ENCODE measurements around the gene RGS6.

RGS6 gene

GRCh38 chr14:72404106-72404774 lies 472.0 kb downstream of the RGS6 start:
- DNase-seq (ENCODE audit: low spot score) = no peak

DNA sequence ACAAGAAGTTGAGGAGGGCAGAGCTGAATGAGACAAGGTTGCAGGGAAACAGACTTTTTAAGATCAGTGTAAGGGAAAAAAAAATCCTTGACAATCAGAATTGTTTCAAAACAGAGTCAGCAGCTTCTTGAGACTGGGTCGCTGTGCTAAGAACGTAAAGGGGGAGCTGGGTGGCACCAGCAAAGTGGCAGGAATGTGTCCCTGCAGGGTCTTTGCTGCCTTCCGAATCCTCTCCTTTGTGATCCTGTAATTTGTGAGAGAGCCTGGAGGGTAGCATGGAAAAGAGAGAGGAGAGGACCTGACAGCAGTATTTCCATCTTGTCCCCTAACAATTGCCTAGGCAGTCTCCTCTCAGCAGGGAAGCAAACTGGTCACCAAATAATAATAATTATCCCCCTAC lies 472.8 kb downstream of the RGS6 start:
- DNase-seq (ENCODE audit: low spot score) = no peak

DNA sequence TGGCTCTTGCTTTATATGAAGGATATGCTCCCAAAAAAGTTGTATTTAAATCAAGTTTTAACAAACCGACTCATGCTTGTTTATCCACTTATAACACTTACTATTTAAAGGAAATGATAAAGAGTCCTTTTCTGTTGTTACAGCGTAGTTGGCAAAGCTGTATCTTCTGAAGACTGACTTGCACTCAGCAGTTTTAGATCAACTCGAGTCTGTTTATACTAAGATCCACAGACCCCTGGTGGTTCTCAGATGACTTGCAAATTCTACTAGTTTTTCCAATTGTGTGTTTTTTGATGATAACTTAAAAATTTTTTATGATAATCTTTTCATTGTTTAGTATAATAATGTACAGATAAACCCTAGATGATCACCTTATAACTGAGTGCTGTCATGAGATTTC lies 475.8 kb downstream of the RGS6 start:
- no peak for DNase-seq (ENCODE audit: low spot score)

DNA sequence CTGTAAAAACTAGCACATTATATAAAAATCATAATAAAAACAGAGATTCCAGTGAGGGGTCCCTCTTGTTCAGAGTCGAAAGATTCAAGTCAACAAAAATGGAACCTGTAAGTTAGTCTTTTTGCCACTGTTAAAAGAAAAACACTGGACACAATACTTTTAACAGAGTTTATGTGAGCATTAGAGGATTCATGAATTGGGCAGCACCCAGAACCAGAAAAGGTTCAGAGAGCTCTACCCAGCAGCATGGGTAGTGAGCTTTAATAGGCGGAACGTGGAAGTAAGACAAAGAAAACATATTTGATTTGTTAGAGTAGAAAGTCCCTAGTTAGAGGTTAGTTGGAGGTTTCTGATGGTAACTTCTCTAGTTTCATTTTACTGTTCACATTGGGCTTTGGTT lies 476.8 kb downstream of the RGS6 start:
- DNase-seq (ENCODE audit: low spot score) = no peak

DNA sequence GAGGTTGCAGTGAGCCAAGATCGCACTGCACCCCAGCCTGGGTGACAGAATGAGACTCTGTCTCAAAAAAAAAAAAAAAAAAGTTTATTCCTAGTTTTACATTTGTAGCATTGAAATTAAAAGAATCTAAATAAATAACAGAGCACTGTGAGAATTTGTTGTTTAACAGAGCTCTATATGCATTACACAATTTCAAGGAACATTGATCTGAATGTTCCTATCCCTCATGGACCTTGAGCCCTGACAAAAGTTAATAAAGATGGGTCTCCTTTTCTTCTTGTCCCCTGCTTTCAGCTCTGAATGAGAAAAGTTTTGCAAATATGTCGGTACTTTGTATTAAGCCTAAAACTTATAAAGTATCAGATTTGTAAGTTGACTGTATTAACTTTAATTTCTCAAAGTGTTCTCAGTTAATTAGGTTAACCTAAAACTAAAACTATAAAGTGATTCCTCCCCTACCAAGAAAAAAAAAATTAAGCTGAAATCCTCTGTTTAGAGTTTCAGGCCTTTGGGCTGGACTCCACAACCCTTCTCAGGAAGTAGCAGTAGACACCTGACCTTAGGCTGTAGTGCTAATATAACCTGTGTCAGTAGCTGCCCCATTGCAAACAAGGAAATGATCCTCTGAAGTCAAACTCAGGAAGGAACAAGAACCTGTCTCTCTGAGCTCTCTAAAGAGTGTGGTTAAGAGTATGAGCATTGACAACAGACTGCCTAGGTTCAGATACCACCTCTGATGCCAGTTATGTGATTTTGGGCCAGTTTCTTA lies 484.0 kb downstream of the RGS6 start:
- DNase-seq (ENCODE audit: low spot score) = no peak

GRCh38 chr14:72416892-72417291 lies 484.7 kb downstream of the RGS6 start:
- DNase-seq (ENCODE audit: low spot score) = peak; percentile 41

GRCh38 chr14:72418806-72419205 lies 486.6 kb downstream of the RGS6 start:
- DNase-seq (ENCODE audit: low spot score) = no peak

GRCh38 chr14:72419226-72419775 lies 487.1 kb downstream of the RGS6 start:
- DNase-seq (ENCODE audit: low spot score) = no peak

- peak; percentile 82 for DNase-seq (ENCODE audit: low spot score)
Observed at GRCh38 chr14:72420749-72421474, 488.7 kb downstream of the RGS6 start.

DNA sequence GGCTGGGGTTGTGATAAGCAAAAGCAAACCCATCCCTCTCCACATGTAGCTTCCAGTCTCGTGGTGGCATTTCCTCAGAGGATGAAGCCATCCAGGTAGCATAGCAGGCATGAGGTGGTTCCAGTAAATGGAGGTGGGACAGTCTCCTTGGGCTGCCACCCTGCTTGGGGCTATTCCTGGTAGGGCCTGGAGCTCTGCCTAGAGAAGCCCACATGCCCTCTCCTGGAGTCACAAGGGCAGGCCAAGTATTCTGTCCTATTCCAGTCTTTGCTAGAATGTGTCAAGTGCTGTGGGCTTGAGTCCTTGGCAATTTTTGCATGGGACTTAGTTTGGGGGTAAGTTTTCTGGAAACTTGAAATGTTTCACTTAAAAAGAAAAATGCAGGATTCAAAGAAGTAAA lies 491.7 kb downstream of the RGS6 start:
- DNase-seq (ENCODE audit: low spot score) = no peak

GRCh38 chr14:72430457-72430856 lies 498.2 kb downstream of the RGS6 start:
- no peak for DNase-seq (ENCODE audit: low spot score)

DNA sequence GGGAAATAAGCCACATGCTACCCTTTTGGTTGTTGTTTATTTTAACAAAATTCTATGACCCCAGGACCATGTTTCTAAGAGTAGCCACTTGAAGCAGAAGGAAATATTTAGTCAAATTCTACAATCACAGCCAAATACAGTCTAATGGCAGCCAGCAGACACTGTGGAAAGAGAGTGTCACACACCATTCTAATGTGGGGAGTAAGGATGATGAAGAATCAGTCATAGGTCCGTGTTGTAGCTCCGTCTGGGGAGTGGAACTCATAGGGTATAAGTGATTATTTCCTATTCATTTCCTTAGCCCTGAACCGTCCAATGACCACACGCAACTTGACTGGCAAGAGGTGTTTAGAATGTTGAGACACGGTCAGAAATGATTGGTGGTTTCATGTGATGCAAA lies 500.5 kb downstream of the RGS6 start:
- DNase-seq (ENCODE audit: low spot score) = no peak

DNA sequence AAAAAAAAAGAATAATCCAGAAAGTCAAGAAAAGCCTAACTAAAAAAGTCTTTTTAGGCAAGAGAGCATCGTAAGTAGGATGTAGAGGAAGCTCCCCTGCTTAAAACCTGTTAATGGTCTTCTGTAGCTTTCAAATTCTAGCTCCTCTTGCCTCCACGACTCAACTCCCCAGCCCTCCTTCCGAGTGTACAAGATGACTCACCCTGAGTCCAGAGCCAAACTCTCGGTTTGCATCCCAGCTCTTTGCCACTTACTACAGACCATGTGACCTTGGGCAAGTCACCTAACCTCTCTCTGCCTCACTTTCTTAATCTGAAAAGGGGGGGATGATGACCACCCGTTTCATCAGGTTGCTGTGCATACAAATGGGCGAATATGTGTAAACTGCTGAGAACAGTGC lies 501.3 kb downstream of the RGS6 start:
- DNase-seq (ENCODE audit: low spot score) = no peak

- no peak for DNase-seq (ENCODE audit: low spot score)
Observed at GRCh38 chr14:72434856-72435255, 502.6 kb downstream of the RGS6 start.

DNA sequence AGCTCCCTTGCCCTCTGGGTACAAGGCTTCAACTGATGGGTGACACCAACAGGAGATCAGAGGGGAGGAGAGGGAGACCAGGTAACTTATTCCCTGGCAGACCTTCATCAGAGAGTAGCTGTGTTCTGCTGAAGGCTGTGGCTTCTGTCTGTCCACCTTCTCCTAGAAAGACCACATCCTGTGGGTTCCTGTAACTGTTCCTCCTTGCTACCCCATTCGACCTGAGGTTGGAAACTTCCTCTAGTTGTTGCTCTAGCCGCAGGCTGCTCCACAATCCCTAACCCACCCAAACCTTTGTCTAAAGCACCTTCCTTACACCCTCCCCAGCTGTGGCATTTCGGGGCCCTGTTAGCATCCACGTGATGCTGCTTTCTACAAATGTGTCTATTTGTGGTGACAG lies 507.5 kb downstream of the RGS6 start:
- DNase-seq (ENCODE audit: low spot score) = no peak

DNA sequence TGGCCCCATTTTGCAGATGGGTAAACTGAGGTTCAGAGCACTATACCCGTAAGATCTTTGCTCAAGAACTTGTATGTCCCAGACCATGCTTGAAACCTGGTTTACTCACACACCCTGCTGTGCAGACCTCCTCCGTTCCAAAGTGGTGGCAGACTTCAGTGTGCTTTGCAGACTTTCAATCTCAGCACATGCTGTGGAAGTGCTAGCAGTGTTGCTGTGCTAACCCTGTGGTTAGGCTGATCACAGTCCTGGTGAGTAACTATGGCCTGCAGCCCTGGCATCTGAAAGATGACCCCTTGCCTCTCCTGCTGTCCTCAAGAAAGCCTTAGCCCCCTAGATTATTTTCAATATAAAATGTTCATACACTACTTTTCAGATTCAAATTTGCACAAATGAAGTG lies 511.0 kb downstream of the RGS6 start:
- no peak for DNase-seq (ENCODE audit: low spot score)

DNA sequence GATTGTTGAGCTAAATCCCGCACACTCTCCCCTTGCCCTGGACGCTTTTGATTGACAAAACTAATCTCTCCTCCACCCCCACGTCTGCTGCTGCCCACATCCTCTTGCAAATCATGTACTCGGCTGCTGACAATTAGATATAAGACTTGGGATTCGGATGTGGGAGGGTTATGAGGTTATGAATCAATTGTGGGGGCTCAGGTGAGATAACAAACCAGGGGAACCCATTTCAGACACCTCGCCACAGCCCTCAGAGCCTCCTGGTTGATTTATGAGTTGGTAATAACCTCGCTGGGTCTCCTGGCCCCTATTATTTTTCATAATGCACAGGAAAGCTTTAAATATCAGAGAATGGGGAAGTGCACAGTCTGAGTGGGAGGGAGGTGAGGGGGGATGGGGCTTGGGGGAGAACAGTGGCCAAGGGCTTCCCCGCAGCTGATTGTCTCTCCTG lies 511.8 kb downstream of the RGS6 start:
- DNase-seq (ENCODE audit: low spot score) = no peak

GRCh38 chr14:72444701-72445100 lies 512.5 kb downstream of the RGS6 start:
- no peak for DNase-seq (ENCODE audit: low spot score)

DNA sequence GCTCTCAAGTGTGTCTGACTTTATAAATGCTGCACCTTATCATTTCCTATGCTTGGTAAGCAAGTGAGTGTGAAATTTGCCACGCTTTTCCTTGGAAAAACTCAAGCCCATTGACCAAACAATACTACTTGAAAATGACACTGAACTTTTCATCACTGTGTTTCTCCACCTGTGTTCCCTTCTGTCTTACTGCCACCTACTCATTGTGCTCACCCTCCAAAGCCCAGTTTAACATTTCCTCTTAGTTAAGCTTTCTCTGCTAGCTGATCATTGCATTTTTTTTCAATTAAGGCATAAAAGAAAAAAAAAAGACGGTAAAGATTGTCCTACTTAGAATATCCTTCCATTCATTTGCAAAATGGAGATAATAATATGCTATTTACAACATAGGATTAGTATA lies 516.0 kb downstream of the RGS6 start:
- DNase-seq (ENCODE audit: low spot score) = no peak

GRCh38 chr14:72450473-72451044 lies 518.3 kb downstream of the RGS6 start:
- DNase-seq (ENCODE audit: low spot score) = no peak

DNA sequence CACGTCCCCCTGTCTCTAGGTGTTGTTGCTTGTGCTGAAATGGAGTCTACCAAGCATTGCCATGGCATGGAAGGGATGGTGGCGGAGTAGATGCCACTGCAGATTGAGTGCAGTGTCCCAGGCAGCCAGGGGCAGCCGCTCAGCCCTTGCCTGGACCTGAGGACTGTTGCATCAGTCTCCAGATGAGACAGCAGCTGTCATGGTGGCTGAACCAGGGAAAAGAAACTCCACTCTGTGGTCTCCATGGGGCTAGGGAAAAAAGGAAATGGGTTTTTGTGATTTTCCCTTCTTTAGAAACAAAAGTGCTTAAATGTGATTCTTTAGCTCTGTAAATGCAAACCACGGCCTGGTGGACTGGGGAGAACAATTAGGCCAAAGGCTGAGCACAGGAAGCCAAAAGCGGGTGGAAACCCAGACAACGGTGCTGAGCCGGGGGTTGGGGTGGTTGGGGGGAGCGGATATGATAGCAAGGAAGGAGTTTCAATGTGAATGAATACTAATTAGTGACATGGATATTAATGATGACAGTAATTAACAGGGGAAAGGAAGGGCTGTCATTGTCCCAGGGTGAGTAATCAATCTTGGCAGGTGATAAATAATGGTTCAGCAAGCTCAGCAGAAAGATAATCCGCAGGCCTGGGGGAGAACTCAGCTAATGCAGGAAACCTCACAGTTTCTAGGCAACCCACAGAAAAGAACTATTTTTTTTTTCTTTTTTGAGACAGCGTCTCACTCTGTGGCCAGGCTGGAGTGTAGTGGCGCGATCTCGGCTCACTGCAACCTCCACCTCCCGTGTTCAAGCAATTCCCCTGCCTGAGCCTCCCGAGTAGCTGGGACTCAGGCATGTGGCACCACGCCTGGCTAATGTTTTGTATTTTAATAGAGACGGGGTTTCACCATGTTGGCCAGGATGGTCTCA lies 519.1 kb downstream of the RGS6 start:
- DNase-seq (ENCODE audit: low spot score) = no peak
